ENCODE results near the gene CRIP1. TPM values are rescaled to one million over a fixed set of nuclear protein-coding genes. Genes with fewer than 3 reads are reported as not detected.

Gene CRIP1
- total and polyA plus RNA-seq, 2 experiments from 2014 or later: 0.80 to 8.4 TPM

DNA sequence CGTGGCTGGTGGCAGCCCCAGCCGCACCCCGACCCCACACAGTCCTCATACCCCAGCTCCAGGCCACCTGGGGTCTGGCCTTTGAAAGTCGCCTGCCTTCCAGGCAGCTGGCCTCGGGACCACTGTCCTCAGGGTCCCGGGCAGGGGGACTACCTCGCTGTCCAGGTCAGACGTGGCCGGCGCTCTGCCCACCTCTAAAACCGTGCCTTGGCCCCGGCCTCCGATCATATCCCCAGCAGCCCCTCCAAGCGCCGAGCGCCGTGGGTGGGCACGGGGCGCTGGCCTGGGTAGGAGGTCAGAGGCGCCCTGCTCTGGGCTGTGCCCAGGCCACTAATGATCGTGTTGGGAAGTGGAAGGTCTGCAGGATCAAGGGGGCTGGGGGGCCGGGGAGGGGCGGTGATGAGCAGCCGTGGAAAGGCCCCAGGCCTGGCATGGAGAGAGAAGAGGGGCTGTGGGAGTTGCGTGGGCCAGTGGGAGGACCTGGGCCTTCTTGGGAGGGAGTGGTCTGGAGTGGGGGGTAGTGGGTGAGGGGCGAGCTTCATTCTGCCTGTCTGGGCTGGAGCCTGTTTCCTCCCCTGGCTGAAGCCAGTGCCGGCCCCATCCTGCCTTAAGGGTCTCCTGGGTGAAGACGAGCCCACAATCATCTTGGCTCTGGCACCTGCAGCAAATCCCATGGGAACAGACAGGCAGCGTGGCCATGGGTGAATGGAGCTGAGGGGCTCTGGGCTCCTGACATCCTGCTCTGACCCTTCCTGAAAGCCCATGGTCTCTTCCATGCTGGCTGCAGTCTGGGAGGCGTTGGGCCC lies 44.6 kb downstream of the CRIP1 start (continued):
- TF ChIP-seq POLR2AphosphoS5 (IDR thresholded peaks at IDR 0.05; ENCODE audit: low read depth) (no peak), STAT1 (IDR thresholded peaks at IDR 0.05; ENCODE audit: unreplicated experiment) (no peak), EZH2 (IDR thresholded peaks at IDR 0.05; ENCODE audit: low read depth, unreplicated experiment) (no peak)
- TF ChIP-seq, protein P1, sequence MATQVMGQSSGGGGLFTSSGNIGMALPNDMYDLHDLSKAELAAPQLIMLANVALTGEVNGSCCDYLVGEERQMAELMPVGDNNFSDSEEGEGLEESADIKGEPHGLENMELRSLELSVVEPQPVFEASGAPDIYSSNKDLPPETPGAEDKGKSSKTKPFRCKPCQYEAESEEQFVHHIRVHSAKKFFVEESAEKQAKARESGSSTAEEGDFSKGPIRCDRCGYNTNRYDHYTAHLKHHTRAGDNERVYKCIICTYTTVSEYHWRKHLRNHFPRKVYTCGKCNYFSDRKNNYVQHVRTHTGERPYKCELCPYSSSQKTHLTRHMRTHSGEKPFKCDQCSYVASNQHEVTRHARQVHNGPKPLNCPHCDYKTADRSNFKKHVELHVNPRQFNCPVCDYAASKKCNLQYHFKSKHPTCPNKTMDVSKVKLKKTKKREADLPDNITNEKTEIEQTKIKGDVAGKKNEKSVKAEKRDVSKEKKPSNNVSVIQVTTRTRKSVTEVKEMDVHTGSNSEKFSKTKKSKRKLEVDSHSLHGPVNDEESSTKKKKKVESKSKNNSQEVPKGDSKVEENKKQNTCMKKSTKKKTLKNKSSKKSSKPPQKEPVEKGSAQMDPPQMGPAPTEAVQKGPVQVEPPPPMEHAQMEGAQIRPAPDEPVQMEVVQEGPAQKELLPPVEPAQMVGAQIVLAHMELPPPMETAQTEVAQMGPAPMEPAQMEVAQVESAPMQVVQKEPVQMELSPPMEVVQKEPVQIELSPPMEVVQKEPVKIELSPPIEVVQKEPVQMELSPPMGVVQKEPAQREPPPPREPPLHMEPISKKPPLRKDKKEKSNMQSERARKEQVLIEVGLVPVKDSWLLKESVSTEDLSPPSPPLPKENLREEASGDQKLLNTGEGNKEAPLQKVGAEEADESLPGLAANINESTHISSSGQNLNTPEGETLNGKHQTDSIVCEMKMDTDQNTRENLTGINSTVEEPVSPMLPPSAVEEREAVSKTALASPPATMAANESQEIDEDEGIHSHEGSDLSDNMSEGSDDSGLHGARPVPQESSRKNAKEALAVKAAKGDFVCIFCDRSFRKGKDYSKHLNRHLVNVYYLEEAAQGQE (IDR thresholded peaks at IDR 0.05; ENCODE audit: unreplicated experiment): no peak

GRCh38 chr14:105531894-105532623 lies 45.4 kb downstream of the CRIP1 start:
- Histone ChIP-seq H3F3A (replicated peaks; ENCODE audit: low read depth) (no peaks in the 10 kb centered on the region), H3K4me2 (no peak overlapping the region), H2AFZ (no peak overlapping the region), H3K27me3 (ENCODE audit: insufficient read depth) (peaks cover 16% of the 10 kb centered on the region), H4K20me1 (replicated peaks; ENCODE audit: insufficient read depth) (no peaks in the 10 kb centered on the region), H3K9me2 (ENCODE audit: insufficient read depth) (no peaks in the 10 kb centered on the region), H3K36me3 (ENCODE audit: insufficient read depth) (no peaks in the 10 kb centered on the region), H3K4me3 (no peak overlapping the region), H3K4me1 (ENCODE audit: insufficient read depth) (no peaks in the 10 kb centered on the region), H3K79me2 (replicated peaks; ENCODE audit: insufficient read depth) (no peaks in the 10 kb centered on the region), H3K27ac (ENCODE audit: low read depth) (no peak overlapping the region)
- no peak for TF ChIP-seq STAT1 (IDR thresholded peaks at IDR 0.05; ENCODE audit: unreplicated experiment)
- no peak for TF ChIP-seq NANOG (IDR thresholded peaks at IDR 0.05; ENCODE audit: borderline replicate concordance)
- no peak for TF ChIP-seq ZNF462 (CRISPR knock-in tag; IDR thresholded peaks at IDR 0.05)
- no peak for TF ChIP-seq CREB1 (CRISPR knock-in tag; IDR thresholded peaks at IDR 0.05; ENCODE audit: low read depth)
- no peak for TF ChIP-seq EZH2 (IDR thresholded peaks at IDR 0.05; ENCODE audit: low read depth, unreplicated experiment)
- TF ChIP-seq, protein P1 (IDR thresholded peaks at IDR 0.05; ENCODE audit: unreplicated experiment): no peak
- TF ChIP-seq POLR2AphosphoS5 (IDR thresholded peaks at IDR 0.05; ENCODE audit: low read depth): no peak
- TF ChIP-seq ZNF331 (CRISPR knock-in tag; IDR thresholded peaks at IDR 0.05; ENCODE audit: low read depth): no peak
- DNase-seq (ENCODE audit: low spot score): no peak
- H3K4me3 Mint-ChIP-seq: no peak overlapping the region
- ATAC-seq: no peak
- H3K27ac Mint-ChIP-seq: no peak overlapping the region
- H3K4me1 Mint-ChIP-seq: no peaks in the 10 kb centered on the region; the same call in 2 of the 3 replicates
- H3K27me3 Mint-ChIP-seq (ENCODE audit: insufficient read depth, low read depth, poor library complexity): peaks cover 24% of the 10 kb centered on the region
- H3K9me3 Mint-ChIP-seq: peaks cover 34% of the 10 kb centered on the region
- peaks cover 13% of the 10 kb centered on the region; the same call in 2 of the 3 replicates for H3K36me3 Mint-ChIP-seq (ENCODE audit: low read depth)

Measured in GM23338 (cell line).